K562 (cell line): ENCODE data around the gene PHTF1. TPM values are rescaled to one million over a fixed set of nuclear protein-coding genes. Genes with fewer than 3 reads are reported as not detected.
A peak's percentile ranks its signal among the peaks of the same experiment; 100 is the strongest.

Source experiments
- CHD4 ChIP-seq: fragments of 200-600 bp; sonication (generic); IDR thresholded peaks from 3 replicates; pipeline ENCODE4 v1.6.1; 2012; ENCODE audit warnings: low read depth, mild to moderate bottlenecking, mixed read lengths, low read length, inconsistent platforms; ENCODE audit not compliant: insufficient read depth, insufficient replicate concordance, poor library complexity, severe bottlenecking
- CLOCK ChIP-seq: fragments of 250-450 bp; sonication (Bioruptor Pico); IDR thresholded peaks from 2 replicates; pipeline ENCODE4 v1.4.0; 2020; ENCODE audit warnings: mild to moderate bottlenecking, moderate library complexity, borderline replicate concordance
- MAFG ChIP-seq: fragments of 450-650 bp; conservative IDR thresholded peaks from 2 replicates; pipeline ENCODE4 v1.6.1; 2016; ENCODE audit warnings: missing genetic modification characterization, missing compliant biosample characterization
- NFXL1 ChIP-seq: fragments of 450-650 bp; formaldehyde crosslinking; IDR thresholded peaks from 2 replicates; pipeline ENCODE4 v1.4.0; 2021; ENCODE audit warnings: mild to moderate bottlenecking
- PHB2 ChIP-seq: fragments of 450-650 bp; IDR thresholded peaks from 2 replicates; pipeline ENCODE4 v1.6.1; 2017; ENCODE audit warnings: low read depth
- PHF20 ChIP-seq: fragments of 450-650 bp; IDR thresholded peaks from 2 replicates; pipeline ENCODE4 v1.6.1; 2018; ENCODE audit not compliant: partially characterized antibody
- PTRF ChIP-seq: fragments of 450-650 bp; IDR thresholded peaks from 2 replicates; pipeline ENCODE4 v1.6.1; 2016; ENCODE audit warnings: mild to moderate bottlenecking, missing genetic modification characterization, missing compliant biosample characterization
- RBM39 ChIP-seq: fragments of 200-400 bp; formaldehyde crosslinking; optimal IDR thresholded peaks from 2 replicates; pipeline ENCODE3; 2018; ENCODE audit warnings: low read depth, low read length
- SMARCA4 ChIP-seq: fragments of 450-650 bp; IDR thresholded peaks from 2 replicates; pipeline ENCODE4 v1.6.1; 2016
- TBP ChIP-seq: optimal IDR thresholded peaks from 2 replicates; pipeline ENCODE3; 2011; ENCODE audit warnings: low read depth, low read length, improper control_type of control experiment
- TEAD1 ChIP-seq, 2 experiments: fragments of 450-650 bp in 1 of 2; sonication (generic) in 1 of 2; formaldehyde crosslinking; IDR thresholded peaks; 2 replicates each; pipeline versions ENCODE4 v1.4.0 to v1.8.0; 2020 to 2022; ENCODE audit warnings: mild to moderate bottlenecking in 2 of 2, missing genetic modification reagents in 1 of 2
- TSHZ1 ChIP-seq: fragments of 250-450 bp; sonication (Bioruptor Pico); IDR thresholded peaks from 2 replicates; pipeline ENCODE4 v1.4.0; 2020; ENCODE audit warnings: mild to moderate bottlenecking, moderate library complexity
- USF2 ChIP-seq: sonication (generic); formaldehyde crosslinking; IDR thresholded peaks from 2 replicates; pipeline ENCODE4 v1.5.0; 2020; ENCODE audit warnings: missing genetic modification reagents
- ZBTB9 ChIP-seq: fragments of 450-650 bp; formaldehyde crosslinking; IDR thresholded peaks from 2 replicates; pipeline ENCODE4 v1.4.0; 2020; ENCODE audit warnings: mild to moderate bottlenecking, moderate library complexity
- ZFP30 ChIP-seq: fragments of 250-450 bp; sonication (Bioruptor Pico); IDR thresholded peaks from 2 replicates; pipeline ENCODE4 v1.8.0; 2022; ENCODE audit warnings: moderate library complexity, mild to moderate bottlenecking, inconsistent platforms, borderline replicate concordance
- ZNF316 ChIP-seq: fragments of 450-650 bp; IDR thresholded peaks from 2 replicates; pipeline ENCODE4 v1.6.1; 2016
- ZNF740 ChIP-seq, 3 experiments: fragments of 200-800 bp in 1 of 3; sonication (Bioruptor generic) in 1 of 3; sonication (generic) in 1 of 3; formaldehyde crosslinking in 1 of 3; IDR thresholded peaks; 2 replicates each; pipeline versions ENCODE4 v1.6.1 to v1.8.0; 2016 to 2022; ENCODE audit warnings: mild to moderate bottlenecking in 2 of 3, missing compliant biosample characterization in 2 of 3, missing genetic modification characterization in 2 of 3, missing genetic modification reagents in 1 of 3
- polyA plus RNA-seq, 8 experiments: library from polyadenylated mRNA; depleted of rRNA in 4 of 8; stranded (reverse) in 5 of 8; unstranded in 3 of 8; fragments of >200 nt; fragmentation: Nextera tagmentation in 2 of 8; fragmentation: Illumina TruSeq in 1 of 8; extraction: Ambion mirVana in 2 of 8; extraction: Trizol in 1 of 8; gene quantifications; 2 replicates each; pipeline versions ENCODE4 v1.2.1 to v1.2.3, GENCODE V29; 2011 to 2014; ENCODE audit warnings: inconsistent platforms in 1 of 8, missing spikeins in 1 of 8
- total RNA-seq, 7 experiments: library from RNA; depleted of rRNA in 6 of 7; stranded (reverse); fragments of >200 nt in 6 of 7; fragmentation: Illumina TruSeq in 2 of 7; extraction: Trizol in 2 of 7; gene quantifications; 2 replicates each; pipeline versions ENCODE4 v1.2.1 to v1.2.3, GENCODE V29; 2011 to 2021; ENCODE audit warnings: low replicate concordance in 1 of 7

The PHTF1 gene
- total and polyA plus RNA-seq, 9 of the 15 experiments (the other 6 are each of a cell fraction or from before 2014, with no cell fraction given), result 8.4 to 36.2 (median 23.0) TPM

- no peak for TF ChIP-seq CLOCK (CRISPR knock-in tag)
- 0 out of 2 replicates have a peak, but pooled peaks have one; percentile 16 for TF ChIP-seq ZNF740 (CRISPR knock-in tag; IDR thresholded peaks at IDR 0.05)
- TF ChIP-seq ZNF740 (tag; IDR thresholded peaks at IDR 0.05), result no peak
- no peak for TF ChIP-seq SMARCA4
- TF ChIP-seq PTRF (tag), result no peak
- no peak for TF ChIP-seq ZNF316
- TF ChIP-seq TBP, result no peak
- no peak for TF ChIP-seq ZFP30 (CRISPR knock-in tag)
- TF ChIP-seq PHF20, result no peak
- no peak for TF ChIP-seq TSHZ1
- no peak for TF ChIP-seq TEAD1 (CRISPR knock-in tag; IDR thresholded peaks at IDR 0.05)
- TF ChIP-seq MAFG (tag), result no peak
- TF ChIP-seq NFXL1 (CRISPR knock-in tag), result peak; percentile 5; the same call in 1 of the 2 replicates
- no peak for TF ChIP-seq USF2 (CRISPR knock-in tag)
- TF ChIP-seq CHD4, result peak; percentile 16
- TF ChIP-seq PHB2, result no peak
- no peak for TF ChIP-seq RBM39
- TF ChIP-seq ZBTB9, result no peak
Observed at GRCh38 chr1:113760102-113761080, 1.1 kb upstream of the PHTF1 start (continued).
